ENCODE data around the gene PLCB1.

PLCB1 gene

GRCh38 chr20:8356806-8357205 is 224.7 kb downstream of the PLCB1 start:
- no peak overlapping the region for H3K27ac ChIP-seq (ENCODE audit: low read length)
- H3K36me3 ChIP-seq (ENCODE audit: insufficient read depth, low read depth, low read length), result no peaks in the 10 kb centered on the region
- no peaks in the 10 kb centered on the region for H3K27me3 ChIP-seq (ENCODE audit: insufficient read depth, low read length)
- H3K4me1 ChIP-seq (ENCODE audit: insufficient read depth, low read length), result peaks cover 19% of the 10 kb centered on the region
- H3K4me3 ChIP-seq (ENCODE audit: low read length), result no peak overlapping the region
- H3K9ac ChIP-seq (ENCODE audit: low read depth, low read length), result no peak overlapping the region
- H3K9me3 ChIP-seq (ENCODE audit: insufficient read depth, low read depth, low read length), result no peaks in the 10 kb centered on the region

GRCh38 chr20:8357703-8358102 is 225.6 kb downstream of the PLCB1 start:
- Histone ChIP-seq H3K27ac (ENCODE audit: low read length) (no peak overlapping the region), H3K4me1 (ENCODE audit: insufficient read depth, low read length) (peaks cover 19% of the 10 kb centered on the region)

GRCh38 chr20:8360035-8360434 is 228.0 kb downstream of the PLCB1 start:
- Histone ChIP-seq H3K9me3 (ENCODE audit: insufficient read depth, low read depth, low read length) (no peaks in the 10 kb centered on the region), H3K27ac (ENCODE audit: low read length) (no peak overlapping the region), H3K36me3 (ENCODE audit: insufficient read depth, low read depth, low read length) (no peaks in the 10 kb centered on the region), H3K9ac (ENCODE audit: low read depth, low read length) (no peak overlapping the region), H3K27me3 (ENCODE audit: insufficient read depth, low read length) (no peaks in the 10 kb centered on the region), H3K4me3 (ENCODE audit: low read length) (no peak overlapping the region; the same call in 1 of the 2 replicates), H3K4me1 (ENCODE audit: insufficient read depth, low read length) (peaks cover 15% of the 10 kb centered on the region)

More at GRCh38 chr20:8357703-8358102, 225.6 kb downstream of the PLCB1 start:
- H3K4me3 ChIP-seq (ENCODE audit: low read length), result no peak overlapping the region
- H3K27me3 ChIP-seq (ENCODE audit: insufficient read depth, low read length), result no peaks in the 10 kb centered on the region
- no peaks in the 10 kb centered on the region for H3K36me3 ChIP-seq (ENCODE audit: insufficient read depth, low read depth, low read length)
- no peak overlapping the region for H3K9ac ChIP-seq (ENCODE audit: low read depth, low read length)
- no peaks in the 10 kb centered on the region for H3K9me3 ChIP-seq (ENCODE audit: insufficient read depth, low read depth, low read length)

- no peaks in the 10 kb centered on the region for H3K36me3 ChIP-seq (ENCODE audit: insufficient read depth, low read depth, low read length)
- H3K9ac ChIP-seq (ENCODE audit: low read depth, low read length), result no peak overlapping the region
- no peak overlapping the region for H3K27ac ChIP-seq (ENCODE audit: low read length)
These were observed 229.1 kb downstream of the PLCB1 start for GRCh38 chr20:8361006-8361652.

DNA sequence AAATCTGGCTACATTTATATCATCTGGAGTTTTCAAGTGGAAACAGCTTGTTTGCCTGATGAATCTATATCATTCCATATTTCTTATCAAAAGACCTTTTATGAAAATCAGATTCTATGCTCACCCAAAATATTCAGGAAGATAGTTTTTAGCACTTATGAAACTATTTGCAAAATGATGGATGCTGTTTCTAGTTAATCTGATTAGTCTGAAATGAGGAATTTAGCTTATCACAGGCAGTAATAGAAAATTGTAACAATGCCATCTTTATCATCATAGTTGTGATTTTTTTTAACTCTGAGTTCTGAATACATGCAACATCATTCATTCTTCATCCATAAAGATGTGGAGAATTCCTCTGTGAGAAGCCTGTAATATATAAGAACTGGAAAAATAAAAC is 229.7 kb downstream of the PLCB1 start:
- Histone ChIP-seq H3K36me3 (ENCODE audit: insufficient read depth, low read depth, low read length) (no peaks in the 10 kb centered on the region), H3K27me3 (ENCODE audit: insufficient read depth, low read length) (no peaks in the 10 kb centered on the region), H3K27ac (ENCODE audit: low read length) (no peak overlapping the region)

More at GRCh38 chr20:8361006-8361652, 229.1 kb downstream of the PLCB1 start:
- H3K27me3 ChIP-seq (ENCODE audit: insufficient read depth, low read length), result no peaks in the 10 kb centered on the region
- no peaks in the 10 kb centered on the region for H3K9me3 ChIP-seq (ENCODE audit: insufficient read depth, low read depth, low read length)
- peaks cover 15% of the 10 kb centered on the region for H3K4me1 ChIP-seq (ENCODE audit: insufficient read depth, low read length)
- no peak overlapping the region for H3K4me3 ChIP-seq (ENCODE audit: low read length)

DNA sequence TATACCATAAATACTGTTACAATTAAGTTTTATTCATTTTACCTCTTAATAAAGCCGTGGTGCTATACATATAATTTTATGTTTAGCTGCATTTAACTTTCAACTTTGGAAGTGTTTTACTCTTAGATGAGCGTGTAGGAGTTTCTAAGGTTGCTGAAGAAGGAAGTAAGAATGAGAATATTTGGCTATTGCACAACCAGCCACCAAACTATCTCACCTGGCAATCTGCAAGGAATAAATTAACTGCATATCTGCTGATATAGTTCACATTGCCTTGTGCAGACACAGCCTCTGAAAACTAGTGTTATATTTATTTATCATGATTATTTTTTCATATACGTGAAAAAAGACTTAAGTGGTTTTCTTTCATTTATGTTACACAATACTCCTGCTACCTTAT is 230.4 kb downstream of the PLCB1 start:
- H3K4me1 ChIP-seq (ENCODE audit: insufficient read depth, low read length), result peaks cover 15% of the 10 kb centered on the region
- H3K27ac ChIP-seq (ENCODE audit: low read length), result no peak overlapping the region
- H3K27me3 ChIP-seq (ENCODE audit: insufficient read depth, low read length), result no peaks in the 10 kb centered on the region
- H3K36me3 ChIP-seq (ENCODE audit: insufficient read depth, low read depth, low read length), result no peaks in the 10 kb centered on the region
- H3K9me3 ChIP-seq (ENCODE audit: insufficient read depth, low read depth, low read length), result no peaks in the 10 kb centered on the region
- no peak overlapping the region for H3K4me3 ChIP-seq (ENCODE audit: low read length)
- no peak overlapping the region for H3K9ac ChIP-seq (ENCODE audit: low read depth, low read length)

More for the DNA sequence above, 229.7 kb downstream of the PLCB1 start:
- Histone ChIP-seq H3K9me3 (ENCODE audit: insufficient read depth, low read depth, low read length) (no peaks in the 10 kb centered on the region), H3K4me3 (ENCODE audit: low read length) (no peak overlapping the region), H3K4me1 (ENCODE audit: insufficient read depth, low read length) (peaks cover 15% of the 10 kb centered on the region), H3K9ac (ENCODE audit: low read depth, low read length) (no peak overlapping the region)

GRCh38 chr20:8363970-8364733 is 232.1 kb downstream of the PLCB1 start:
- H3K36me3 ChIP-seq (ENCODE audit: insufficient read depth, low read depth, low read length), result no peaks in the 10 kb centered on the region
- no peaks in the 10 kb centered on the region for H3K9me3 ChIP-seq (ENCODE audit: insufficient read depth, low read depth, low read length)
- no peak overlapping the region for H3K27ac ChIP-seq (ENCODE audit: low read length)
- H3K4me1 ChIP-seq (ENCODE audit: insufficient read depth, low read length), result peaks cover 15% of the 10 kb centered on the region
- H3K27me3 ChIP-seq (ENCODE audit: insufficient read depth, low read length), result no peaks in the 10 kb centered on the region
- no peak overlapping the region for H3K9ac ChIP-seq (ENCODE audit: low read depth, low read length)
- H3K4me3 ChIP-seq (ENCODE audit: low read length), result no peak overlapping the region

GRCh38 chr20:8364734-8365078 is 232.6 kb downstream of the PLCB1 start:
- peaks cover 15% of the 10 kb centered on the region for H3K4me1 ChIP-seq (ENCODE audit: insufficient read depth, low read length)
- H3K36me3 ChIP-seq (ENCODE audit: insufficient read depth, low read depth, low read length), result no peaks in the 10 kb centered on the region
- no peaks in the 10 kb centered on the region for H3K27me3 ChIP-seq (ENCODE audit: insufficient read depth, low read length)
- no peaks in the 10 kb centered on the region for H3K9me3 ChIP-seq (ENCODE audit: insufficient read depth, low read depth, low read length)
- H3K27ac ChIP-seq (ENCODE audit: low read length), result no peak overlapping the region
- no peak overlapping the region for H3K4me3 ChIP-seq (ENCODE audit: low read length)
- no peak overlapping the region for H3K9ac ChIP-seq (ENCODE audit: low read depth, low read length)

GRCh38 chr20:8365634-8366033 is 233.6 kb downstream of the PLCB1 start:
- H3K4me3 ChIP-seq (ENCODE audit: low read length), result no peak overlapping the region
- H3K27me3 ChIP-seq (ENCODE audit: insufficient read depth, low read length), result no peaks in the 10 kb centered on the region
- H3K9ac ChIP-seq (ENCODE audit: low read depth, low read length), result no peak overlapping the region
- no peak overlapping the region for H3K27ac ChIP-seq (ENCODE audit: low read length)
- H3K9me3 ChIP-seq (ENCODE audit: insufficient read depth, low read depth, low read length), result no peaks in the 10 kb centered on the region
- H3K36me3 ChIP-seq (ENCODE audit: insufficient read depth, low read depth, low read length), result no peaks in the 10 kb centered on the region
- peaks cover 6% of the 10 kb centered on the region for H3K4me1 ChIP-seq (ENCODE audit: insufficient read depth, low read length)

GRCh38 chr20:8366303-8366923 is 234.3 kb downstream of the PLCB1 start:
- Histone ChIP-seq H3K27ac (ENCODE audit: low read length) (no peak overlapping the region), H3K4me3 (ENCODE audit: low read length) (no peak overlapping the region), H3K9me3 (ENCODE audit: insufficient read depth, low read depth, low read length) (no peaks in the 10 kb centered on the region), H3K9ac (ENCODE audit: low read depth, low read length) (no peak overlapping the region), H3K36me3 (ENCODE audit: insufficient read depth, low read depth, low read length) (no peaks in the 10 kb centered on the region), H3K4me1 (ENCODE audit: insufficient read depth, low read length) (no peaks in the 10 kb centered on the region; the same call in none of the 2 replicates), H3K27me3 (ENCODE audit: insufficient read depth, low read length) (no peaks in the 10 kb centered on the region)

DNA sequence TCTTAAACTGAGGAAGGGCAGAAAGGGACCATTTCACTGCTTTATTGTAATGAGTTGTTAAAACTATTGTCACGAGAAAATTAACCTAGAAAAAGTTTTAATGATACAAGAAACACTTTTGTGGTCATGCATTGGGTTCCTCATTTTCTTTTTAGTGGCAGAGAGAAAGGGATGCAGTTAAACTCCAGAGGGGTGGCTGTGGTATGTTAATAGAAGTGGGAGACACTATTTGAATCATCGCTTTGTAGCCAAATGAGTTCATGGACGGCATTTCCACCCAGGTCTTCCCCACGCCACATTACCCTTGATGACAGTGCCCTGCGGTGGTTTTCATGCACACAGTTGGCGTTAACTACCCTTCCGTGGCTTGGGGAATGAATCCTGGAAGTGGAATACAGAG is 235.6 kb downstream of the PLCB1 start:
- no peak overlapping the region for H3K4me3 ChIP-seq (ENCODE audit: low read length)
- H3K9me3 ChIP-seq (ENCODE audit: insufficient read depth, low read depth, low read length), result no peaks in the 10 kb centered on the region
- no peak overlapping the region for H3K27ac ChIP-seq (ENCODE audit: low read length)
- no peak overlapping the region for H3K9ac ChIP-seq (ENCODE audit: low read depth, low read length)
- no peaks in the 10 kb centered on the region for H3K27me3 ChIP-seq (ENCODE audit: insufficient read depth, low read length)
- no peaks in the 10 kb centered on the region for H3K36me3 ChIP-seq (ENCODE audit: insufficient read depth, low read depth, low read length)
- H3K4me1 ChIP-seq (ENCODE audit: insufficient read depth, low read length), result no peaks in the 10 kb centered on the region; the same call in 1 of the 2 replicates

- Histone ChIP-seq H3K27me3 (ENCODE audit: insufficient read depth, low read length) (no peaks in the 10 kb centered on the region), H3K36me3 (ENCODE audit: insufficient read depth, low read depth, low read length) (no peaks in the 10 kb centered on the region), H3K9me3 (ENCODE audit: insufficient read depth, low read depth, low read length) (no peaks in the 10 kb centered on the region), H3K4me3 (ENCODE audit: low read length) (no peak overlapping the region), H3K27ac (ENCODE audit: low read length) (no peak overlapping the region), H3K4me1 (ENCODE audit: insufficient read depth, low read length) (no peaks in the 10 kb centered on the region; the same call in 1 of the 2 replicates), H3K9ac (ENCODE audit: low read depth, low read length) (no peak overlapping the region)
These were observed 236.6 kb downstream of the PLCB1 start for GRCh38 chr20:8368670-8369069.

Measured in iPS-20b (cell line).